ENCODE data around the gene CHST1. TPM values are rescaled to one million over a fixed set of nuclear protein-coding genes. Genes with fewer than 3 reads are reported as not detected.

CHST1 gene
- total RNA-seq, 2 donors from 2014 or later: 0.54 to 0.58 TPM

DNA sequence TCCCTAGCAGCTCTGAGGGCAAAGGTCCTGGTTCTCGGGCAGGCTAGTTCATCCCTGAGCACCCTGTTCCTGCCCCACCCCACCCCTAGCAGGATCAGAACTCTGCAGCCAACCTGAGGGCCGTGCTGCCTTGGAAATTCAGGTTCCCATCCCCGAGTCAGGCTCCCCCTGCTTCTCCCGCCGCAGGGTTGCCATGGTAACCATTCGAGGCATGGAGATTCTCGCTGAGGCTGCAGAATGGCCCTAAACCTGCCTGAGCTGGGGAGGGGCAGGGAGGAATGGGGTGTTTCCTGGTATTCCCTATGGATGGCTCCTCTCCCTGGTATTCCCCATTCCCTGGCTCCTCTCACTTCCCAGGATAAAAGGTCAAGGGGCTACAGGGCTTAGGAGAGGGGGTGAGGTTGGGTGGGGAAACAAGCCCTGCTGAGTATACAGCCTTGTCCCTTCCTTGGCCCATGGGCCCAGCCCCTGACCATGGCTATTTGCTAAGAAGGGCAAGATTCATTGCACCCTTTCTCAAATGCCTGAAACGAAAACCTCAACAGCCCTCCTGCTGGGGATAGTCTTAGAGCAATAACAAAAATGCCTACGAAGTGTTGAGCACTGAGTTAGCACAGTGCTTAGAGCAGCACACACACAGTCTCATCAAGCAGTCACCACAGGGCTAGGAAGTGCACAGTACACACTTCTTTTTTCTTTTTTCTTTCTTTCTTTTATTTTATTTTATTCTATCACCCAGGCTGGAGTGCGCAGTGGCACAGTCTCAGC, 58.7 kb downstream of the CHST1 start:
- TF ChIP-seq, protein P1, sequence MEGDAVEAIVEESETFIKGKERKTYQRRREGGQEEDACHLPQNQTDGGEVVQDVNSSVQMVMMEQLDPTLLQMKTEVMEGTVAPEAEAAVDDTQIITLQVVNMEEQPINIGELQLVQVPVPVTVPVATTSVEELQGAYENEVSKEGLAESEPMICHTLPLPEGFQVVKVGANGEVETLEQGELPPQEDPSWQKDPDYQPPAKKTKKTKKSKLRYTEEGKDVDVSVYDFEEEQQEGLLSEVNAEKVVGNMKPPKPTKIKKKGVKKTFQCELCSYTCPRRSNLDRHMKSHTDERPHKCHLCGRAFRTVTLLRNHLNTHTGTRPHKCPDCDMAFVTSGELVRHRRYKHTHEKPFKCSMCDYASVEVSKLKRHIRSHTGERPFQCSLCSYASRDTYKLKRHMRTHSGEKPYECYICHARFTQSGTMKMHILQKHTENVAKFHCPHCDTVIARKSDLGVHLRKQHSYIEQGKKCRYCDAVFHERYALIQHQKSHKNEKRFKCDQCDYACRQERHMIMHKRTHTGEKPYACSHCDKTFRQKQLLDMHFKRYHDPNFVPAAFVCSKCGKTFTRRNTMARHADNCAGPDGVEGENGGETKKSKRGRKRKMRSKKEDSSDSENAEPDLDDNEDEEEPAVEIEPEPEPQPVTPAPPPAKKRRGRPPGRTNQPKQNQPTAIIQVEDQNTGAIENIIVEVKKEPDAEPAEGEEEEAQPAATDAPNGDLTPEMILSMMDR (IDR thresholded peaks at IDR 0.05): no peak
- DNase-seq: no peak
- Histone ChIP-seq H3K27me3 (no peaks in the 10 kb centered on the region), H3K9ac (ENCODE audit: low read depth in 2 of 2, low read length in 2 of 2) (no peak overlapping the region), H3K4me1 (no peaks in the 10 kb centered on the region), H3K9me3 (no peaks in the 10 kb centered on the region), H3K4me3 (no peak overlapping the region), H3K27ac (no peak overlapping the region), H3K36me3 (no peaks in the 10 kb centered on the region)
- intact Hi-C loops (cut with DNase I): no loop called here

DNA sequence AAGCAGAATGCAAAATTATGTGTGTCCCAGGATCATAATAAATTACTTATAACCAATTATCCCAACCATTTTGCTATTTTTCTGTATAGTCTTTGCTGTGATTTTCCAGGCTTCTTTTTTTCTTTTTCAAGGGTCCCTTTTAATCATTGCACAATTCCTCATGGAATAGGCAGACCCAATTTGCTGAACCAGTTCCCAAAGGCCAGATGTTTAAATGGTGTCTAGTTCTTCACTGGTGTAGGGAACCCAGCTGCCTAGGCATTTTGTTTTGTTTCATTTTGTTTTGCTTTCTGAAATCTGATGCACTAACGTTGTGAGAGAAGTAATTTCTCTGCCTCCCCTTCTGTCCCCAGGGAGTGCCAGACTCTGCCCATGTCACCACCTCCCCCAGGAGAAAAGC, 60.4 kb downstream of the CHST1 start:
- H3K27ac ChIP-seq: no peak overlapping the region
- TF ChIP-seq, protein P1 (IDR thresholded peaks at IDR 0.05): no peak
- H3K4me3 ChIP-seq: no peak overlapping the region
- no peaks in the 10 kb centered on the region for H3K4me1 ChIP-seq
- intact Hi-C loops (cut with DNase I): no loop called here
- H3K36me3 ChIP-seq: no peaks in the 10 kb centered on the region
- H3K9ac ChIP-seq (ENCODE audit: low read depth in 2 of 2, low read length in 2 of 2): no peak overlapping the region
- no peak for DNase-seq
- H3K9me3 ChIP-seq: no peaks in the 10 kb centered on the region
- no peaks in the 10 kb centered on the region for H3K27me3 ChIP-seq

DNA sequence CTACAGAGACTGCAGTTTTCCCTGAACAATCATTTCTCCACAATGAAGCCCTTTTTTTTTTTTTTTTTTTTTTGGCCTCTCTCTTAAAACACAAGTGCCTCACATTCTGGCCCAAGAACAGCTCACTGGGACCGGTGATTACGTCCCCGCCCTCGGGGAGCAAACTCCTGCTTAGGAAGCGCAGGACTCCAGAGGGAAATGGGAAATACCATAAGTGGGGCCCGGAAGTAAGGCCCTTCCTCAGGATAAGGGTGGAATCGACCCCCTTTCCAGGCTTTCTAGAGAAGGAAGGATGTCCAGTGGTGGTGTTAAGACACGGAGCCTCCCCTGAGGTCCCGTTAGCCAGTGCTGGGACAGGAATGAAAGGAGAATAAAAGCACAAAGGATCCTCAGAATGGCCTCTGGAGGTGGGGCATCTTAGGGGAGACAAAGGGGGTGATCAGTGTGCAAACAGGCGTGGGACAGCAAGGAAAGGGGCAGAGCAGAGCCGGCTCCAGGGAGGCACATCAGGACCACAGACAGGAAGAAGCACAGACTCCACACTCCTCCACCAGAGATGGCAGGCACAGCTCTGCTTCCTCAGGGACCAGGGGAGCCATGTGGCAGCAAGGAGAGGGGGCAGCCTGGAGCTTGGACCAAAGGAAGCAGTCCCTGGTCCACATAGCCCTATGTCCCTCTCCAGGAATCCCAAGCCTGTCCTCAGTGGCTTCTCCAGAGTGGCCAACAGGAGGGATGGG, 61.3 kb downstream of the CHST1 start:
- H3K4me1 ChIP-seq: no peaks in the 10 kb centered on the region
- H3K27ac ChIP-seq: no peak overlapping the region
- TF ChIP-seq, protein P1 (IDR thresholded peaks at IDR 0.05): no peak
- H3K9me3 ChIP-seq: no peaks in the 10 kb centered on the region
- intact Hi-C loops (cut with DNase I): no loop called here
- no peaks in the 10 kb centered on the region for H3K36me3 ChIP-seq
- H3K9ac ChIP-seq (ENCODE audit: low read depth in 2 of 2, low read length in 2 of 2): no peak overlapping the region
- no peak for DNase-seq
- H3K4me3 ChIP-seq: no peak overlapping the region
- no peaks in the 10 kb centered on the region for H3K27me3 ChIP-seq

DNA sequence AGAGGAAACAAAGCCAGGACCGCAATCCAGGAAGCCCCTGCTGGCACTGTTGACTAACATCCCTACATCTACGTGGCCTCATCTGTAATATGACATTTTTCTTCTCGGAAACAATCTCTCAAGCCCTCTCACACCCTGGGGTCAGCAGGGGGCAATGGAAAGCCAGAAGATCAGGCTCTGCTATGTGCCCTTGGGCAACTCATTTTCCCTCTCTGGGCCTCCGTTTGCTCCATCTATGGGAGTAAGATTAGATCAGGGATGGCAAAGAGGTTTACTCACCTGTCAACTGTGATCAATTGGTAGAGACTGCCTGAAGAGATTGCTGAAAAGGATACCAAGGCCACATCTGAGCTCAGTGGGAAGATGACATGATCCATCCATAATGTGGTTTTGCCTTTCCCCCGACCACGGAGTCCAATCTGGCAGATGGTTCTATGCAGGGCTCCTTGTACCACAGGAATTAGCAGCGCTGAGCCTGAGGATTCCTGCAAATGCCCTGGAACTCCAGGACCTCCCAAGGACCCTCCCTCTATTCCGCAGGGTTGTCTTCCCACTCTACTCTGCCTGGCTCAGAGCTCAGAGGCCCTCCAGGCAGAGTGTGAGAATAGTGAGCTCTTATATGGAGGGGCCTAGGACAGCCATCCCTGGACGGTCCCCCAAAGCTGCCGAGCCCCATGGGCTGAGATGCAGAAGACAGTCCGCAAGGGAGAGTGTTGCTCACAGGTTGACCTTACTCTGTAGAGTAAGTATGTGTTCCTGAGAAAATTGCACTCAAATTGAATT, 66.1 kb downstream of the CHST1 start:
- Histone ChIP-seq H3K36me3 (no peaks in the 10 kb centered on the region), H3K9ac (ENCODE audit: low read depth in 2 of 2, low read length in 2 of 2) (no peak overlapping the region), H3K27ac (no peak overlapping the region), H3K9me3 (no peaks in the 10 kb centered on the region), H3K4me3 (no peak overlapping the region), H3K27me3 (no peaks in the 10 kb centered on the region), H3K4me1 (no peaks in the 10 kb centered on the region)
- TF ChIP-seq, protein P1 (IDR thresholded peaks at IDR 0.05): no peak
- intact Hi-C loops (cut with DNase I): no loop called here
- no peak for DNase-seq

Small RNAs within 50 kb of the gene (microRNA-seq; reads per million reads assigned to microRNA genes)
- gene MIR7154: not detected

Other genes starting within 250 kb of the CHST1 start
- 10 to 100 TPM; 37.5 to 45.2 TPM for gene SLC35C1, start 139.5 kb upstream of the CHST1 start, total RNA-seq
- 10 to 100 TPM; 18.5 to 30.2 TPM for gene CRY2, start 181.9 kb upstream of the CHST1 start, total RNA-seq
- gene MAPK8IP1, start 220.0 kb upstream of the CHST1 start, total RNA-seq: 1 to 10 TPM; 2.4 to 3.6 TPM
- 1 to 10 TPM in 1 of 2 donors, not detected in 1; 1.1 TPM for gene FREY1, start 241.6 kb upstream of the CHST1 start, total RNA-seq

Measured in colonic mucosa (tissue), 4 donors.